HG03039 (cell line): ENCODE data around the gene SMARCE1.

Source experiments
- ATAC-seq: cut with Tn5 transposase; IDR thresholded peaks from one replicate; pipeline ENCODE4 v1.9.1; 2021; ENCODE audit warnings: mild to moderate bottlenecking, moderate library complexity; ENCODE audit not compliant: unreplicated experiment

The SMARCE1 gene

GRCh38 chr17:40647624-40648383 lies at the start of gene SMARCE1:
SMARCE1 (minus strand) TSS chr17:40647818; CDS start chr17:40645802, 2,016 bp downstream.
- peak; percentile 57 for ATAC-seq

DNA sequence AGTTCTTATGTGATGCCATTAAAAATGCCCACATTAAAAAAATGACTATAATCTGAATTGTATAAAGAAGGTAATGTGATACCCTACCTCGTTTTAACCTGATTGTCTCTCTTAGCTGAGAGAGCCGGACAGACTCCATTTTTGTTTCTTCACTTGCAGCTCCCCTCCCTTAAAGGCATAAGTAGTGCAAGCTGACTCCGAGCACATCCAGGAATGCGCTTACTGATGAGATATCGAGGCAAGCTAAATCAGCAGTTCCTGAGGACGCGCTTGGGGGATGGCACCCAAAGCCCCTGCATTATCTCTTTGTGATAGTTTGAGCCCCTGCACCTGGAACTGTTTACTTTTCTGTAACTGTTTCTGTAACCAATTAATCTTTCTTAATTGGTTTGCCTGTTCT lies 49.7 kb upstream of the SMARCE1 start:
- ATAC-seq: no peak

DNA sequence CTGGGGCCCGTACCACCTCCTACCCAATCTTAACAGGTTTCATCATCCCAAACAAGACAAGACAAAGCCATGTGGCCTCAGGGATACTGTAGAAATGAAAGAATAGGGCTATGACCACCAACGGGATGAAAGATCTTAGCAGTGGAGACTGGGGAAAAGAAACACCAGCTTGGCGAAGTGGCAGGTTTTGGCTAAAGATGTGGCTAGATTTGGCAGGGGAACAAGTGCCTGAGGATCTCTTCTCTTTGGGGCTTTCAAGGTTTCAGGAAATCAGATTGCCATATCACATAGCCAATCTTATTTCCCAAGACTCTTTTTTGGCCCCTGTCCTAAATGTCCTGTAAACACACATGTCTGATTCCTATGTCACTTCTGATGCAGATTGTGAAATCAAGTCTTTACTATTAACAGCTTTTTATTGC lies 49.0 kb upstream of the SMARCE1 start:
- ATAC-seq: no peak

DNA sequence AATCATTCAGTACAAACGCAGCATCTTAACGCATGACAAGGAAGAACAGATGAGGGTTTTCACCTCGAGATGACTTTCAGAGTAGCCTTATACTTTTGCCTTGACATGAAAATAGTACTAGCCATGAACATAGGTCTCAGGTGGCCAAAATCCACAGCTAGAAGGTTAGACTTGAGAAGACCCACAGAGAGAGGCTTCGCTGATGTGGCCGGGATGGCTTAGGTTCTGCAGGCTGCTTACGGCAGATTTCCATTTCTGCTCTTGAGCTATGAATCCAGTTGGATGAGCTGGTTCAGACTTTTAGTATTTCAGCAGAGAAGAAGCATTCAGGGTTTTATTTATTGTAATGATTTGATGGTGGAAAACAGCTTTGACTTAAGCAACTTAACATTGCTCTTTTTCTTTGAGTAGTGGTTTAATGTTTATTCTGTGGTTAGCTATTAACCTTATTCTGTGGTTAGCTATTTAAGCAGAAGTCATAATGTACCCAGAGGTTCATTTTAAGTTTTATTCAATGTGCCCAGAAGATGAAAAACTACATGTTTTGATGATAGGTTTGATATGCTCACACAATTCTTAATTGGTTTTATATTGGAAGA lies 48.4 kb upstream of the SMARCE1 start:
- no peak for ATAC-seq

- ATAC-seq: no peak
Measured at GRCh38 chr17:40694584-40694983, 47.0 kb upstream of the SMARCE1 start.

GRCh38 chr17:40687106-40687505 lies 39.5 kb upstream of the SMARCE1 start:
- ATAC-seq: no peak

DNA sequence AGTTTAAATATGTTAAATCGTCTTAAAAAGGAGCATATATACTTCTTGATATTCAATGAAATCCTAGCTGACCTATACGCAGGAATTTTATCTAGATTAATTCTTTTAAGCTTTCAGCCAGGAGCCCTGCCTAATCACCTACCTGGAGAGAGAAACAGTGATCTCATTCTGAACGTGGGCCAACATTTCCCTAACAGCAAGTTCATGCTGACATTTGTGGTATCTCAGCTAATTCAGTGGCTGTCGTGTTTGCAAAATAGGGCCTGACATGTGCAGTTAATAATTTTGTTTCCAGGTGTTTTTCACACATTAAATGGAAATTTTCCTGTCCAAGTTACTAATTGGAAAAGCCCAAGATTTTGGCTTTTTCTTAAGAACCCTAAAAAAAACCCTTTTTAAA lies 38.6 kb upstream of the SMARCE1 start:
- no peak for ATAC-seq

DNA sequence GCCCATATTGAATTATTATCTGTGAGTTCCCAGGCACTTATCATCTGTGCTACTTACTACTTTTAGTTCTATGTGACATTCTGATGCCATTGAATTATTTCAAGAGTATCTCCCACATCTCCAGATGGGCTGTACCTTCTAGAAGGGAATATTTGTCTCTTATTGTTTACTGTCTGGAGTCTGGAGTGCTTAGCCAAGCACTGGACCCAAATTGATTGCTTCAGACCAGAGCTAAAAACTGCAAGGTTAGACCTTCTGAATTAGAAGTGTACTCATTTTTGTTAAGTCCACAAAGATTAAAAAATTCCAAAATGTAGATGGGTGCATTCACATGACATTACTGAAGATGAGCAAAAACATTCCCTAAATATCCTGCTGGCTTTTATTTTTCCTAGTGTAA lies 33.4 kb upstream of the SMARCE1 start:
- no peak for ATAC-seq

GRCh38 chr17:40679523-40679907 lies 31.9 kb upstream of the SMARCE1 start:
- ATAC-seq: no peak

DNA sequence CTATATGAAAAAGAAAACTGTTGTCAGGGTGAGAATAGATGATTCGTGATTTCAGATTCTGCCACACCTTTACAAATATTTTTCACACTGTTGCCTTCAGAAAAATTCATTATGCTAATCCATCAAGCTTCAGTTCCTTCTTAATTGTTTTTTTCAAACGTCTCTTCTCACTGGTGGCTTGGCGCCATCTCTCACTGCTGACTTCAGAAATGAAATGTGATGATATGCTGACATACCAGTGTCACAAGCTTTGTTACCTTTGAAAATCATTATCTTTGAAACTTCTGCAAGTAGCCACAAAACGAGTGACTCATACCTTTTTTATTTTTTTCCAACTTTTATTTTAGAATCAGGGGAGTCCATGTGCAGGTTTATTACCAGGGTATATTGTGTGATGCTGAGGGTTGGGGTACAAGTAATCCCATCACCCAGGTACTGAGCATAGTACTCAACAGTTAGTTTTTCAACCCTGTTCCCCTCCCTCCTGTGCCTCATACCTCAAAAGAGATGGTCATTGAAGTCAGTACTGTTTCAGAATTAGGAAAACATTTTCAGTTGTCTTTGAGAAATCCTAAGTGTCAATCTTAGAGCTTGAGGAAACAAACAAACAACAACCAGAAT lies 31.4 kb upstream of the SMARCE1 start:
- ATAC-seq: no peak

- ATAC-seq: no peak
Measured at GRCh38 chr17:40675905-40676304, 28.3 kb upstream of the SMARCE1 start.

DNA sequence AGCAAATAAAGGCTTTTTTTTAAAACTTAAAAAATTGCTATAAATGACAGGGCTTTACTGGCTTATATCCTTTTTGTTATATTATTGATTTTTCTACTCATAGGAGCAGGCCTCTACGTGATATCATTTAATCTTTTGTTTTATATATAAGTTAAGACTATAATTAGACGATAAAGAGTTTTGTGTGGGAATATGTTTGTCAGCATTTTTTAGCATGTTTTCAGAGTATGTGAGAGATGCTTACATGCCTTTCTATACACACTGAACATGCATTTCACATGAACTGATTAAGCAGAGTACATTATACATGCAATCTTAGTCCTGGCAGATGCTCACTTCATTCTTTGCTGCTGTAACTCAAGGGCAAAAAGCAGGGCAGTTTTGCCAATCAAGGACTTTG lies 25.0 kb upstream of the SMARCE1 start:
- ATAC-seq: no peak

GRCh38 chr17:40671282-40671681 lies 23.7 kb upstream of the SMARCE1 start:
- no peak for ATAC-seq

DNA sequence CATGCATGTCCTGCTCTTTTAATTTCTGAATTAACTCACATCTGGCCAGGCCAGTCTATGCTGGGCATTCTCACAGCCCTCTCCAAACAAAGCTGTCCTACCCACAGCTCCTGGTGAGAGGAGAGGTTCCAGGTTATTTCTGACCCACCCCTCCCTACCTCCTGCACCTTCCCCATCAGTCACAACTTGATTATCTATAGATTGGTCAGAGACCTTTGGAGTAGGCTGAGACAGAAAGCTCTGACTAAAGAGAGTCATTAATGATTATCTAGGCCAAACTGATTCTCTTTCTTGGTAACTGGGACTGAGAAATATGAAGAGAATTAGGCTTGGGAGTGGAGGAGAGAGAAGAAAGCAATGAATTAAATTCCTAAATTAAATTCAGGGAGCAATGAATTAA lies 18.7 kb upstream of the SMARCE1 start:
- no peak for ATAC-seq

GRCh38 chr17:40664582-40665333 lies 17.1 kb upstream of the SMARCE1 start, which contains the start of gene KRT222:
KRT222 (minus strand) TSS chr17:40665177; CDS start chr17:40665099, 78 bp downstream.
- no peak for ATAC-seq

- ATAC-seq: no peak
Measured at GRCh38 chr17:40663252-40663651, 15.6 kb upstream of the SMARCE1 start.

GRCh38 chr17:40659911-40660310 lies 12.3 kb upstream of the SMARCE1 start:
- no peak for ATAC-seq

DNA sequence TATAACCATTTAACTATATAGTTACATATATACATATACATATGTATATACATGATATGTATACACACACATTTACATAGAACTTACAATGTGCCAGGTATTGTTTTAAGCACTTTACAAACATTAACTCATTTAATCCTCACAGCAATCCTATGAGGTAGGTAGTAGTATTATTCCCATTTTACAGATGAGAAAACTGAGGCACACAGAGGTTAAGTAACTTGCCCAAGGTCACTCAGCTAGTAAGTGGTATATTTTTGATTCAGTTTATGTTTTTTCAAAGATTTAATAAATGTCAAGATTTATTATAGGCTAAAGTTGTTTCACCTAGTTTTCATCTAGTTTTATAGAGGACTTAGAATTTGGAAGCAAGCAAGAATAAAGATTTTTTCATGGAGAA lies 10.8 kb upstream of the SMARCE1 start:
- no peak for ATAC-seq

- no peak for ATAC-seq
Measured at GRCh38 chr17:40651939-40652338, 4.3 kb upstream of the SMARCE1 start.

DNA sequence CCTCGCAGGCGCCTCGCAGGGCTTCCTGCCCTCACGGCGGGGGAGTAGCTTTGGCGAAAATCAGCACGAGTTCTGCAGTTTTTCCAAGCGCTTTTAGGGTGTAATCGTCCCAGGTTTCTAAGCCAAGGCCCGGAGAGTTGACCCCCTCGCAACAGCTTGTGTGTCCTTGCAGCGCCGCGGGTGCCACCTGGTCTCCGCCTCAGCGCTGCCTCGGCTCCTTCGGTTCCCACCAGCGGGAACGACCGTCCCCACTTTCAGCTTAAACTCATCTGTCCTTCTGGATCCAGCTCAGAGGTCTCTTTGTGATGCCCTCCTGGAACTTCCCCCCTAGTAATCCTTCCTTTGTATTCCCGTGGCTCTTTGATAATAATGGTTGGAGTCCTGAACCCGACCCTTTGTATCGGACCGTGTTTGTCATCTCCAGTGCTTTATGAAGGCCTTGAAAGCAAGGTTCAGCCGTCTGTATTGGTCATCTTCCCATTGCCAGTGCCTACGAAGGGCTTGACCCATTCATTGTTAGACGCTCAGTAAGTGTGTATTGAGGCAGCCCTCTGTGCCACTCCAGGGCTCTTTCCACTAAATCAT lies 858 bp upstream of the SMARCE1 start:
- ATAC-seq: peak; percentile 13
